ENCODE data around the gene NRXN3.

The NRXN3 gene

DNA sequence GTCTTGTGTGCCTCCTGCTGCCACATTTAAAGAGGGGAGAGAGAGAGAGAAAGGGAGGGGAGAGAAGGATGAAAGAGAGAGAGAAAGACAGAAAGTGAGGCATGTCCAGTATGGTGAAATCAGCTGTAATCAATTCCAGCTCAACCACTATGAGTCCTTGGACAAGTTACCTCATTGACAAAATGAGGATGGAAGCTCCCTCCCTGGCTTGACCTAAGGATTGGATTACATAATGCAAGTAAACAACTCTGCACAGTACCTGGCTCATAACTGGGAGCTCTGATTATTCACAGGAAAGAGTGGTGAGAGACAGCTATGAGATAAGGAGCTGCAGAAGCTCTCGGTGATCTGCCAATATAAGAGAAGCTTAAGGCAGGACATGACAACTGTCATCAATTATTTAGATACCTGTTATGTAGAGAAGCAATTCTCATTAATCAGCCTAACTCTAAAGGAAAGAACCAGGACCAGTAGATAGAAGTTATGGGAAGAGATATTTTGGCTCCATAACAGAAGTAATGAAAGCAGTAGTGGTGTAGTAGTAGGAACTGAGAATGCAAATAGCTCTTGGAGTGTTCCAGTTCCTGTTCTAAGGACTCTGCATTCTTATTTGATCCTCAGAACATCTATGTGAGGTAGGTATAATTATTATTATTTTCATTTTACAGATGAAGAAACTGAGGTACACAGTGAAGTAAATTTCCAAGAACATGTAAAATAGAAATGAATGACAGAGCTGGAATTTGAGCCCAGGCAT, 1249.6 kb downstream of the NRXN3 start:
- Histone ChIP-seq H3K4me1 (ENCODE audit: insufficient read depth, low read length) (no peaks in the 10 kb centered on the region), H3K36me3 (ENCODE audit: insufficient read depth, low read length) (no peaks in the 10 kb centered on the region), H3K9ac (ENCODE audit: low read length) (no peak overlapping the region), H3K9me3 (ENCODE audit: low read length) (no peaks in the 10 kb centered on the region), H3K27ac (ENCODE audit: low read depth, low read length) (no peak overlapping the region), H3K4me3 (ENCODE audit: low read depth in 1 of 2, low read length in 2 of 2) (no peak overlapping the region), H3K27me3 (ENCODE audit: control insufficient read depth in 1 of 2, insufficient read depth in 2 of 2, low read length in 2 of 2) (no peaks in the 10 kb centered on the region)

DNA sequence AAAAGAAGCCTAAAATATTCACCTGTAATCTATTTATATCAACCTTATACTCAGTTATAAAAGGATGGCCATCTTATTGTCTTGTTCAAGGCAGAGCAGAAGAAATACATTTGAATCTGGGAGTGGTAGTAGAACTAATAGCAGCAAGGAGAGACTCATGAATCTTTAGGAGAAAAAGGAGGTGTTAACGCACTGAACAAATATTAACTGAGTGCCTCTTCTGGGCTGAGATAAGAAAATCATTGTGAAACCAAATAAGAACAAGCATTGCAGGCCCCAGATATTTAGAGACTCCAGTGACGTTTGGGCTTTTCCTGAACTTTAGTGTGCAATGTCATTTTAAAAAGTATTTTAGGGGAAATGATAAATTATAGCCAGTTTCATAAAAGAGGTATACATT, 1250.6 kb downstream of the NRXN3 start:
- no peaks in the 10 kb centered on the region for H3K9me3 ChIP-seq (ENCODE audit: low read length)
- no peaks in the 10 kb centered on the region for H3K4me1 ChIP-seq (ENCODE audit: insufficient read depth, low read length)
- H3K27me3 ChIP-seq (ENCODE audit: control insufficient read depth in 1 of 2, insufficient read depth in 2 of 2, low read length in 2 of 2), result no peaks in the 10 kb centered on the region
- H3K9ac ChIP-seq (ENCODE audit: low read length), result no peak overlapping the region
- no peak overlapping the region for H3K27ac ChIP-seq (ENCODE audit: low read depth, low read length)
- no peak overlapping the region for H3K4me3 ChIP-seq (ENCODE audit: low read depth in 1 of 2, low read length in 2 of 2)
- no peaks in the 10 kb centered on the region for H3K36me3 ChIP-seq (ENCODE audit: insufficient read depth, low read length)

DNA sequence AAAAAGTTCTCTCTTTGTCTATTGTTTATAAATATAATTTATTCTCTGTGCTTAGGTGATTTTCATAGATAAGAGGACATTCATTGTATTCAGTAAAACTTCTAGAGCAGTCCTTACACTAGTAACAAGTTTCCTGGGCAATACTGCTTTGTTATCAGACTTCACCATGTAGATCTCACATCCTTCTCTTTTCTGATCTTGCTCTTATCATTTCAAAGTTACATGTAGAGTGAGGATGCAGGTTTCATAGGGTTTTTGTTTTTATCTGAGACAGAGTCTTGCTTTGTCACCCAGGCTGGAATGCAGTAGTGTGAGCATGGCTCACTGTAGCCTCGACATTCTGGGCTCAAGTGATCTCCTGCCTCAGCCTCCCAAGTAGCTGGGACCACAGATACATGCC, 1251.6 kb downstream of the NRXN3 start:
- no peaks in the 10 kb centered on the region for H3K4me1 ChIP-seq (ENCODE audit: insufficient read depth, low read length)
- H3K36me3 ChIP-seq (ENCODE audit: insufficient read depth, low read length), result no peaks in the 10 kb centered on the region
- H3K27ac ChIP-seq (ENCODE audit: low read depth, low read length), result no peak overlapping the region

DNA sequence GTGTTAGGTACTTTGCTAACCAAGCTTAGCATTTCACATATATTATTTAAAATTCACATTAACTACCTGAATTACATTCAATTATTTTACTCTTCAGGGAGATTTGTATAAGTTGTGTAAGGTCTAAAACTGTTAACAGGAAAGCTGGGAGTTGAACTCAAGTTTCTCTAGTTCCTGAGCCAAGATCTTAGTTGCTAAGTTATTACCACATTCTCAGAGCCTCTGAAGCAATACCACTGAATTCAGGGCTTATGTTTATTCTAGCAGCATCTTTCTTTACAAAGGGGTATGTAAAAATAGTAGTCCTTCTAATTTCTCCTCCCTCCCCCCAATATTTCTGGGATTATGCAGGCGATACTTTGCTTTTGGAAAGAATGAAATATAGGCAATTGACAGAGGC, 1254.3 kb downstream of the NRXN3 start:
- Histone ChIP-seq H3K9ac (ENCODE audit: low read length) (no peak overlapping the region), H3K9me3 (ENCODE audit: low read length) (no peaks in the 10 kb centered on the region), H3K4me3 (ENCODE audit: low read depth in 1 of 2, low read length in 2 of 2) (no peak overlapping the region), H3K4me1 (ENCODE audit: insufficient read depth, low read length) (no peaks in the 10 kb centered on the region), H3K27ac (ENCODE audit: low read depth, low read length) (no peak overlapping the region), H3K36me3 (ENCODE audit: insufficient read depth, low read length) (no peaks in the 10 kb centered on the region), H3K27me3 (ENCODE audit: control insufficient read depth in 1 of 2, insufficient read depth in 2 of 2, low read length in 2 of 2) (no peaks in the 10 kb centered on the region)

More for the DNA sequence above, 1251.6 kb downstream of the NRXN3 start:
- Histone ChIP-seq H3K9ac (ENCODE audit: low read length) (no peak overlapping the region), H3K4me3 (ENCODE audit: low read depth in 1 of 2, low read length in 2 of 2) (no peak overlapping the region), H3K27me3 (ENCODE audit: control insufficient read depth in 1 of 2, insufficient read depth in 2 of 2, low read length in 2 of 2) (no peaks in the 10 kb centered on the region), H3K9me3 (ENCODE audit: low read length) (no peaks in the 10 kb centered on the region)

DNA sequence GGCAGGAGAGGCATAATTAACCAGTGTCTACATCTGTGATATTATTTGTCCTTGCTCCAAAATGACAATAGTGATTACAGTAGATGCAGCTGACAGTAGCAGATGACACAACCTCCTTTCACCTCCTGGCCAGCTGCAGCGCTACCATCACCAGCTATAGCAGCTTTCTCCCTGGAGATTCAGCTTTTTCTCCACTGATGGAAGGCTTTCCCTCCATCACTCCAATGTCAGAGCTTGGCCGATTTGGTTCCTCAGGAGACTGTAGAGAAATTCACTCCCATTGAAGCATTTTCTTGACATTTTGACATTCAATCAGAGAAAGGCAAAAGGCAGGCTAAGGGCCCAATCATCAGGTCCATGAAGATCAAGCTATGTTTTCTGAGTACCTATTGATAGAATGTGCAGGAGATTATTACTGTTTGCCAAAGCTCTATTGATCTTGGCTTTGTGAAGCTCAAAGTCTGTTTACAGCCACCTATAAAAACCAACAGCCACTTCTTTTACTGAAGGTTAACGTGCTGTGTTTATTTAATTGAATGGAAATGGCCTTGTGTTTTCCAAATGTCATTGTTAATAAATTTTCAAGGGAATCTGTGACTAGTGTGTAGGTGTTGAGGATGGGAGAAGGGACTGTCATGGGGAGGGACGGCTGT, 1256.1 kb downstream of the NRXN3 start:
- H3K27ac ChIP-seq (ENCODE audit: low read depth, low read length), result no peak overlapping the region
- H3K4me1 ChIP-seq (ENCODE audit: insufficient read depth, low read length), result no peaks in the 10 kb centered on the region
- H3K4me3 ChIP-seq (ENCODE audit: low read depth in 1 of 2, low read length in 2 of 2), result no peak overlapping the region
- no peaks in the 10 kb centered on the region for H3K36me3 ChIP-seq (ENCODE audit: insufficient read depth, low read length)
- H3K9ac ChIP-seq (ENCODE audit: low read length), result no peak overlapping the region
- no peaks in the 10 kb centered on the region for H3K27me3 ChIP-seq (ENCODE audit: control insufficient read depth in 1 of 2, insufficient read depth in 2 of 2, low read length in 2 of 2)
- H3K9me3 ChIP-seq (ENCODE audit: low read length), result no peaks in the 10 kb centered on the region

DNA sequence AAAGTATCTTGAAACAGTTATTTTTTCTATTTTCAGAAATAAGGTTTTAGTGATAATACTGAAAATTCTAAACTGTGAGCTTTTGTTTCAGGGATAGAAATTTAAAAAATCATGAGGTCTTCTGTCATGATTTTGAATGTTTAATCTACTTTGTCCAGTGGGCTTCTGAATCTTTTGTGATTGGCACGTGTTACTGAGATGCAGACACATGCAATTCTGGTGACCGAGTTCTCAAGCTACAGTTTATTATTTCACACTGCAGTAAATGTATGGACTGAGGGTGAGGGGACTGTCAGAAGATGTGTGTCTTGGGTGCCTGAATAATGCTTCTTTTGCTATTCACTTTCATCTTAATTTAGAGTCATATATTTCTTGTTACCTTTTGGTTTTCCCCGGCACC, 1262.5 kb downstream of the NRXN3 start:
- no peaks in the 10 kb centered on the region for H3K36me3 ChIP-seq (ENCODE audit: insufficient read depth, low read length)
- H3K9ac ChIP-seq (ENCODE audit: low read length), result no peak overlapping the region
- H3K9me3 ChIP-seq (ENCODE audit: low read length), result no peaks in the 10 kb centered on the region
- no peaks in the 10 kb centered on the region for H3K27me3 ChIP-seq (ENCODE audit: control insufficient read depth in 1 of 2, insufficient read depth in 2 of 2, low read length in 2 of 2)
- no peak overlapping the region for H3K4me3 ChIP-seq (ENCODE audit: low read depth in 1 of 2, low read length in 2 of 2)
- H3K27ac ChIP-seq (ENCODE audit: low read depth, low read length), result no peak overlapping the region
- peaks cover 6% of the 10 kb centered on the region for H3K4me1 ChIP-seq (ENCODE audit: insufficient read depth, low read length)

DNA sequence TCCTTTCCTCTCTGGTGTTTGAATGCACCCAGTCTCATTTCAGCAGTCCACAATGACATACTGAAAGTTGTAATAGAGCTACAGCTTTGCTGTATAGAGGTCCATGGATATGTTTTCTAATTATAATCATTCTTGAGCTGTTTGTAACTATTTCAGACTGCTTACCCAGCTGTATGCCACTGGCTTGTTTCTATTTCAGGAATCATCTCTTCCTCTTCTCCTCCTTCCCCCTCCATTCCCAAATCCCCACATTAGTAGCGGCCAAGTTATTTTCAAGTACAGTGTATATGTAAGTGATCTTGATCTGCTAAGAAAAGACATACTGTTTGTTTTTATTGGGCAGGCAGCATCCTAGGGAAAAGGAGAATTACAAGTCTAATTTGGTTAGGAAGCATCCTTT, 1266.2 kb downstream of the NRXN3 start:
- no peak overlapping the region for H3K27ac ChIP-seq (ENCODE audit: low read depth, low read length)
- H3K36me3 ChIP-seq (ENCODE audit: insufficient read depth, low read length), result no peaks in the 10 kb centered on the region
- peaks cover 6% of the 10 kb centered on the region for H3K4me1 ChIP-seq (ENCODE audit: insufficient read depth, low read length)
- no peaks in the 10 kb centered on the region for H3K9me3 ChIP-seq (ENCODE audit: low read length)
- H3K4me3 ChIP-seq (ENCODE audit: low read depth in 1 of 2, low read length in 2 of 2), result no peak overlapping the region
- no peak overlapping the region for H3K9ac ChIP-seq (ENCODE audit: low read length)
- H3K27me3 ChIP-seq (ENCODE audit: control insufficient read depth in 1 of 2, insufficient read depth in 2 of 2, low read length in 2 of 2), result no peaks in the 10 kb centered on the region

DNA sequence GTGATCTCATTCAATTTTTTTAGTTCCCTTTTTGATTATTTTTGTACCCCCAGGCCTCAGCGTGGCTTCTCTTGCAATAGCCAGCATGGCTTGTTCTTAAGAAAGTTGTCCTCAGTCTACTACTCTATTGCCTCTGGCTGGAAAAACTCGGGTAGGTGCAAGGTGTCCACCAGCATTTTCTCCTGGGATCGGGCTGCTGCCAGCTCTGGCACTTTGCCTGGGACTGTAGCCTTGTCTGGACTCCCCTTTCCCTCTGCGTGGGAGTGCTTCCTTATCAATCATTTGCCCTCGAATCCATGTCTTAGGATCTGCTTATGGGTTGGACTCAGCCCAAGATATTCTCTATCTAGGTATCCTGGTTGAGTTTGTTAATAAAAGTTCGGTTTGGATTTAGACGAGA, 1267.8 kb downstream of the NRXN3 start:
- Histone ChIP-seq H3K27ac (ENCODE audit: low read depth, low read length) (no peak overlapping the region), H3K4me3 (ENCODE audit: low read depth in 1 of 2, low read length in 2 of 2) (no peak overlapping the region), H3K9ac (ENCODE audit: low read length) (no peak overlapping the region), H3K36me3 (ENCODE audit: insufficient read depth, low read length) (no peaks in the 10 kb centered on the region), H3K9me3 (ENCODE audit: low read length) (no peaks in the 10 kb centered on the region), H3K27me3 (ENCODE audit: control insufficient read depth in 1 of 2, insufficient read depth in 2 of 2, low read length in 2 of 2) (no peaks in the 10 kb centered on the region), H3K4me1 (ENCODE audit: insufficient read depth, low read length) (peaks cover 13% of the 10 kb centered on the region)

DNA sequence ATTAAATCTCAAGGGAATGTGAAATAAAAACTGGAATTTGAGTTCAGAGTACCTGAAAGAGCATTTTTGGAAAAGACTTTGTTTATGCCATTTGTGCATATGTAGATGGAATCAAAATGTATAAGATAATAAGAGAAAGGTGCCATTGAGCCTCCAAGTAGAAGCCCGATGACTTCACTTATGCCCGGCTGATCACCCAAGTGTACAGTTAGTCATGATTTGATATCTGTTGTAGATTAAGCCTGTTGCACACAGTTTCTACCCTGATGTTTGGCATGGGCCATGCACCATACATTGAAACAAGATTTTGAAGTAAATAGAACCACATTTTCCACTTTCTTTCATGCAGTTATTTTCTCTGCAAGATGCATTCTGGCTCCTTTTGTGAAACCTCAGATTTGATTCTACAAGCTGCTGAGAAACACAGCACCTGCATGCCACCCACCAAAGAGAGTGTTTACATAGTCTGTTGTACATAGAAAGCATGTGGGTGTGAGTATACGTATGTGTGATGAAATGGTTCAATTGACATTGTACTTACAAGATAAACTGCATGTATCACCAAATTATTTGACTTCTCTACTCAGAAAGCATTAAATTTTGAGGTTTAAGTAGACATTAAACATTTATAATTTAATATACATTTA, 1268.6 kb downstream of the NRXN3 start:
- H3K36me3 ChIP-seq (ENCODE audit: insufficient read depth, low read length), result no peaks in the 10 kb centered on the region
- H3K9me3 ChIP-seq (ENCODE audit: low read length), result no peaks in the 10 kb centered on the region
- no peaks in the 10 kb centered on the region for H3K27me3 ChIP-seq (ENCODE audit: control insufficient read depth in 1 of 2, insufficient read depth in 2 of 2, low read length in 2 of 2)
- no peak overlapping the region for H3K9ac ChIP-seq (ENCODE audit: low read length)
- peaks cover 21% of the 10 kb centered on the region for H3K4me1 ChIP-seq (ENCODE audit: insufficient read depth, low read length)
- no peak overlapping the region for H3K27ac ChIP-seq (ENCODE audit: low read depth, low read length)
- H3K4me3 ChIP-seq (ENCODE audit: low read depth in 1 of 2, low read length in 2 of 2), result no peak overlapping the region

DNA sequence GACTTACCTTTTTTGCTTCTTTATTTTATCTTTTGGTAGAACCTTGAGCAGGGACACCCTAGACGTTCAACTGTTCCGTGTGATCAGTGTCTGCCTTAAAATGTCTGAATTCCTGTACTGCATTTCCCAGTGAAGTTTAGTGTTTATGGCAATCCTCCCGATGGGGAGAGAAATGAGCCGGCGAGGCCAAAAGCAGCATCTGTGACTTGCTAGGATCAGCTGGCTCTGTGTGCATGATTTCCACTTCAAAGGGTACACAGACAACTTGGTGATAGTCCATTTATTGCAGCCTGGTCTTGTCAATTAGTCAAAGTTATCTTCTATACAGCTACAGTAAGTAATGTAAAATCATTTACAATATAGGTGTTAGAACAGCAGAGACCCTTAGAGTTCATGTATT, 1272.6 kb downstream of the NRXN3 start:
- Histone ChIP-seq H3K36me3 (ENCODE audit: insufficient read depth, low read length) (no peaks in the 10 kb centered on the region), H3K9ac (ENCODE audit: low read length) (no peak overlapping the region), H3K4me1 (ENCODE audit: insufficient read depth, low read length) (peaks cover 17% of the 10 kb centered on the region), H3K4me3 (ENCODE audit: low read depth in 1 of 2, low read length in 2 of 2) (no peak overlapping the region), H3K9me3 (ENCODE audit: low read length) (no peaks in the 10 kb centered on the region), H3K27ac (ENCODE audit: low read depth, low read length) (no peak overlapping the region), H3K27me3 (ENCODE audit: control insufficient read depth in 1 of 2, insufficient read depth in 2 of 2, low read length in 2 of 2) (no peaks in the 10 kb centered on the region)

DNA sequence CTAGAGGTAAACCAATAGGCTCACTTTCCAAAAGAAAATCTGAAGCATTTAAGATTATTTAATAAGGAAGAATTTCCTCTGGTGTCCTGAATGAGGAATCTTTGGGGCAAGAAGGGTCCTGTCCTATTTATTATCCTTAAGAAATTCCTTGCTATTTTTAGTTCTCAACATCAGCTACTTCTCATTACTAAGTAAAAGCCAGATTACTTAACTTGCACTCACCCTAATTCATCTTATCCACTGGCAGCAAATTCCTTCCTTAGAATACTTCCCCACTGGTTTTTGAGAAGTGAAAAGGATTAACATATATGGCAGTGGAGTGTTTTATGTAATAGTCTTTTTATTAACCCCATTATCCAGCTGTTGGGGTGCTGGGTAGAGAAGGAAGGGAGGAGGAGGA, 1273.4 kb downstream of the NRXN3 start:
- Histone ChIP-seq H3K9me3 (ENCODE audit: low read length) (no peaks in the 10 kb centered on the region), H3K27ac (ENCODE audit: low read depth, low read length) (no peak overlapping the region), H3K36me3 (ENCODE audit: insufficient read depth, low read length) (no peaks in the 10 kb centered on the region), H3K9ac (ENCODE audit: low read length) (no peak overlapping the region), H3K27me3 (ENCODE audit: control insufficient read depth in 1 of 2, insufficient read depth in 2 of 2, low read length in 2 of 2) (no peaks in the 10 kb centered on the region), H3K4me1 (ENCODE audit: insufficient read depth, low read length) (peaks cover 17% of the 10 kb centered on the region), H3K4me3 (ENCODE audit: low read depth in 1 of 2, low read length in 2 of 2) (no peak overlapping the region)

Data from muscle layer of colon (tissue), 2 donors.